ENCODE results near the gene SCARB1. TPM values are rescaled to one million over a fixed set of nuclear protein-coding genes. Genes with fewer than 3 reads are reported as not detected.

Gene SCARB1
- total and polyA plus RNA-seq, 9 donors: 20.8 to 1,262 (median 81.7) TPM

DNA sequence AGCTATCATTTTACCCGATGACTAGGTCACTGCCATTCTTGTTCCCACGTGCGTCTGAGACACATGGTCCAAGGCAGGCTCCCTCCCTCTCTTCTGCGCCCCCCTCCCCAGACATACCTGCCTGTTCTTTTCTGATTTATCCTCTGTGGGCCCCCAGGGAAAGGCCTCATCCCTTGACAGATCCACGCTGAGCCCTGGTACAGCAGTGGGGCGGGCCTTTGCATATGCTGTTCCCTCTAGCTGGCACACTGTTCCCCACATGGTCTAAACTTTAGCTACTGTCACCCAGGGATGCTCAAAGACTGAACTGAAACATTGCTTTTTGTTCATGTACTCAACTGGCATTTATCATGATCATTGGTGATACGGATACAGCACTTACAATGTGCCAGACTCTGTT lies 122.5 kb downstream of the SCARB1 start:
- Histone ChIP-seq H3K27me3 (no peaks in the 10 kb centered on the region), H3K4me1 (ENCODE audit: insufficient read depth) (peaks cover 11% of the 10 kb centered on the region), H3K4me3 (no peak overlapping the region), H3K27ac (no peak overlapping the region), H3K36me3 (no peaks in the 10 kb centered on the region), H3K9me3 (no peaks in the 10 kb centered on the region)
- 91 to 96% (median 92%) methylated on average over 7 of the region's 7 CpGs for WGBS, 3 donors
- intact Hi-C loops (cut with DNase I): no loop called here
- TF ChIP-seq EP300 (IDR thresholded peaks at IDR 0.05) (no peak), POLR2A (IDR thresholded peaks at IDR 0.05) (no peak)
- TF ChIP-seq, protein P1, sequence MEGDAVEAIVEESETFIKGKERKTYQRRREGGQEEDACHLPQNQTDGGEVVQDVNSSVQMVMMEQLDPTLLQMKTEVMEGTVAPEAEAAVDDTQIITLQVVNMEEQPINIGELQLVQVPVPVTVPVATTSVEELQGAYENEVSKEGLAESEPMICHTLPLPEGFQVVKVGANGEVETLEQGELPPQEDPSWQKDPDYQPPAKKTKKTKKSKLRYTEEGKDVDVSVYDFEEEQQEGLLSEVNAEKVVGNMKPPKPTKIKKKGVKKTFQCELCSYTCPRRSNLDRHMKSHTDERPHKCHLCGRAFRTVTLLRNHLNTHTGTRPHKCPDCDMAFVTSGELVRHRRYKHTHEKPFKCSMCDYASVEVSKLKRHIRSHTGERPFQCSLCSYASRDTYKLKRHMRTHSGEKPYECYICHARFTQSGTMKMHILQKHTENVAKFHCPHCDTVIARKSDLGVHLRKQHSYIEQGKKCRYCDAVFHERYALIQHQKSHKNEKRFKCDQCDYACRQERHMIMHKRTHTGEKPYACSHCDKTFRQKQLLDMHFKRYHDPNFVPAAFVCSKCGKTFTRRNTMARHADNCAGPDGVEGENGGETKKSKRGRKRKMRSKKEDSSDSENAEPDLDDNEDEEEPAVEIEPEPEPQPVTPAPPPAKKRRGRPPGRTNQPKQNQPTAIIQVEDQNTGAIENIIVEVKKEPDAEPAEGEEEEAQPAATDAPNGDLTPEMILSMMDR (IDR thresholded peaks at IDR 0.05): no peak
- no peak for DNase-seq

DNA sequence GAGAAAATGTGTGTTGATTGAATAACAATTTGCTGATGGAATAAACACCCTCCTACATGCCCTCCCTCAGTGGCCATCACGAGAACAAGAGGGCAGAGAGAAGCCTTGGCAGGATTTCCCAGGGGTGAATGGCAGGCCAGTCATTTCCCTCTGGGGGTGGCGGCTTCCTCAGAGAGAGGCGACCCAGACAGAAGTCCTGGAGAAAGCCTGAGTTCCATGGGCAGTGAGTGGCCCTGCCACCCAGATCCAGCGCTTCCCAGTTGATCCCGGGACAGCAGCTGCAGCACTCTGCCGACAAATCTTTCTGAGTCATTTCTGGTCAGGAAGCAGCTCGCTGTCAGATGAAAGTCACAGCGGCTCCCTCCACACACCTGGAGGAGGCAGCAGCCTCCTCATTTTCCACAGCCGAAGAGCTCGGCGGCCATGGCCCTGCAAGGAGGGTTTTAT lies 123.0 kb downstream of the SCARB1 start:
- TF ChIP-seq POLR2A (IDR thresholded peaks at IDR 0.05) (no peak), EP300 (IDR thresholded peaks at IDR 0.05) (no peak)
- TF ChIP-seq, protein P1 (IDR thresholded peaks at IDR 0.05): no peak
- H3K27ac ChIP-seq: no peak overlapping the region
- H3K4me3 ChIP-seq: no peak overlapping the region
- H3K9me3 ChIP-seq: no peaks in the 10 kb centered on the region
- no peak for DNase-seq
- H3K4me1 ChIP-seq (ENCODE audit: insufficient read depth): peaks cover 9% of the 10 kb centered on the region
- H3K36me3 ChIP-seq: no peaks in the 10 kb centered on the region
- intact Hi-C loops (cut with DNase I): no loop called here
- 54 to 76% (median 74%) methylated on average over 11 of the region's 11 CpGs for whole genome bisulfite sequencing, 3 donors
- H3K27me3 ChIP-seq: no peaks in the 10 kb centered on the region

DNA sequence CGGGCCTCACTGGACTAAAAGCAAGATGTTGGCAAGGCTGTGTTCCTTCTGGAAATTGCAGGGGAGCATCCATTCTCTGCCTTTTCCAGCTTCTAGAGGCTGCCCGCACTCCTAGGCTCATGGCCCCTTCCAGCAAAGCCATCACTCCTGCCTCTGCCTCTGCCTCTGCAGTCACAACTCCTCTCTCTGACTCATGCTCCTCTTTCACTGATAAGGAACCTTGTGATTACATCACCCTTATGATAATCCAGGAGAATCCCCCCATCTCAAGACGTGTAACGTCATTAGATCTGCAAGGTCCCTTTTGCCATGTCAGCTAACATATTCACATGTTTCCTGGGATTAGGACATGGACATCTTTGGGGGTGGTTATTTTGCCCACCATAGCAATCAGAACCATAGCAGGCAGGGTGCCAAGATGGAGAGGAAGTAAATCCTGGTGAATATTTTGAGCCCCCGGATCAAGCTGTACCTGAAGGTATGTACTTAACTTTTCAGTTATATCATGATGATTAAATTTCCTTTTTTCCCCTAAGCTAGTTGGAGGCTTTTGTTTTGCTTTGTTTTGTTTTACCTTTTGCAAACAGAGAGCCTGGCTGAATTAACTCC lies 123.6 kb downstream of the SCARB1 start:
- intact Hi-C loops (cut with DNase I): loop anchor here in 1 of 4 donors (10.0 kb wide), 1 partner anchor 165 kb away; no protein-coding TSS in a partner anchor
- peaks cover 9% of the 10 kb centered on the region for H3K4me1 ChIP-seq (ENCODE audit: insufficient read depth)

DNA sequence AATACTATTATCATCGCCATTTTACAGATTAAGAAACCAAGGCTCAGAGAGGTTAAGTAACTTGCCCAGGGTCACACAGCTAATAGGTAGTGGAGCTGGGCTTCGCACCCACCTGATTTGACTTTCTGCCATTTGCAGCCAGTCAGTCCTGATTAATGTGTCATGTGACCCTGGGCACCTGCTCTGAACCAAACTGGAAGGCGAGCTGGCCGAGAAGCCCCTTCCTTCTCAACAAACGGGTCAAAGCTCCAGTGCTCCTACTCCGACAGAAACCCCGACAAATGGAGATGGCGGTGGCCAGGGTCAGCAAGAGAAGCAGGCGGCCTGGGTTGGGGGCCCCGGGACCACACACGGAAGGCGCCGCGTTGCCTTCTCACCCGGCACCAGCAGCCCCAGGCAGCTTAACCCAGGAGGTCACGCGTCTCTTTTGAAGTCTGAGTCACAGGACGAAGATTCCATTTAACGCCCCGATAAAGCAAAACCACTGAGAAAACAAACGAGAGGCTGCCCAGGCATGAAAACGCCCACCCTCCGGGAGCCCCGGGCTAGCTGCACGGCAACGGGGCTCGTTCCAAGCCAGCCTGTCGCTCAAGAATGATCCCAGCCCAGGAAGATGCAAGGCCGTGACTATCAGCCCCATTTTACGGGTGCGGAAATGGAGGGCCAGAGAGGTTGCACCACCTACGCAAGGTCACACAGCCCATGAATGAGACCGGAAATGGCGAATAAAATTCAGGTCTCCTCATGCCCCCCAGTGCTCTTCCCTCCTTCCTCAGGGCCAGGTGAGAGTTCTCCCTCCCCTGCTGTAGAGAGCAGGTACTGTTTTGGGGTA lies 124.8 kb downstream of the SCARB1 start:
- H3K27ac ChIP-seq: no peak overlapping the region
- H3K27me3 ChIP-seq: no peaks in the 10 kb centered on the region
- intact Hi-C loops (cut with DNase I): loop anchor here in 1 of 4 donors (10.0 kb wide), 1 partner anchor 164 kb away; no protein-coding TSS in a partner anchor
- DNase-seq: peak in 1 of 5 donors; percentile 32
- H3K36me3 ChIP-seq: no peaks in the 10 kb centered on the region
- H3K9me3 ChIP-seq: no peaks in the 10 kb centered on the region
- WGBS, 3 donors: 38 to 50% (median 43%) methylated on average over 34 of the region's 34 CpGs
- TF ChIP-seq, protein P1 (IDR thresholded peaks at IDR 0.05): no peak
- no peak for TF ChIP-seq EP300 (IDR thresholded peaks at IDR 0.05)
- TF ChIP-seq POLR2A (IDR thresholded peaks at IDR 0.05): no peak
- H3K4me1 ChIP-seq (ENCODE audit: insufficient read depth): peaks cover 9% of the 10 kb centered on the region
- H3K4me3 ChIP-seq: no peak overlapping the region

More for the DNA sequence above, 123.6 kb downstream of the SCARB1 start:
- TF ChIP-seq POLR2A (IDR thresholded peaks at IDR 0.05) (no peak), EP300 (IDR thresholded peaks at IDR 0.05) (no peak)
- TF ChIP-seq, protein P1 (IDR thresholded peaks at IDR 0.05): no peak
- 90 to 94% (median 91%) methylated on average over 5 of the region's 5 CpGs for WGBS, 3 donors
- Histone ChIP-seq H3K36me3 (no peaks in the 10 kb centered on the region), H3K27me3 (no peaks in the 10 kb centered on the region), H3K27ac (no peak overlapping the region), H3K9me3 (no peaks in the 10 kb centered on the region), H3K4me3 (no peak overlapping the region)
- no peak for DNase-seq
